ENCODE data around the gene SPDYC.

Gene SPDYC, protein sequence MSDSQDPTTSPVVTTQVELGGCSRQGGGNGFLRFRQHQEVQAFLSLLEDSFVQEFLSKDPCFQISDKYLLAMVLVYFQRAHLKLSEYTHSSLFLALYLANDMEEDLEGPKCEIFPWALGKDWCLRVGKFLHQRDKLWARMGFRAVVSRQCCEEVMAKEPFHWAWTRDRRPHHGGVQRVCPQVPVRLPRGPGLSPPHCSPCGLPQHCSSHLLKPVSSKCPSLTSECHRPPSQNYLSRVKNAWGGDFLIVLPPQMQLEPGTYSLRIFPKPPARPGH

DNA sequence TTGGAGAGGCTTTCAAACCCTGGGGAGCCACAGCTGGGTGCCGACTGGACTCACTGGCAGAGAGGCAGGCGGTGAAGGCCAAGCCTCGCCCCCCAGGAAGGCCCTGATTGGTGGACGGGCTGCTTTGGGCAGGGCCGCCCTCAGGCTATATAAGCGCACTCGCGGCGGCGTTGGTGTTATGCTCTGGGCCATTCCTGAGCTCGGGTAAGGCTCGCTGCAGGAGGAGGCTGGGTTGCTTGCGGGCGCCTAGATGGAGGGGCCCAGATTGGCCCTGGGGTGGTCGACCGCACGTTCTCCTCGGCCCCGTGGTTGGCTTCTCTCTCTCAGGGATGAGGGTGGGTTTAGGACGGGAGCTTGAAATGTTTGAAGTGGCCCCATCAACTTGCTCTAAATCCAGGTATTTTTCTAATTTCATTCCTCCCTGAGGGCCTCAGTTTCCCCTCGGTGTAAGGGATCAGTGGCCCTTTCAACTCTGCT, at the start of gene SPDYC:
TSS of gene SPDYC (plus strand) at position 176 of the 477 bp plus-strand sequence. CDS start 1,125 bp downstream, outside the sequence.
- Histone ChIP-seq H3K27ac (no peak within 1 kb of the TSS), H3K4me3 (ENCODE audit: low read depth, low read length) (no peak within 1 kb of the TSS), H3K79me2 (no peaks in the 10 kb centered on the region), H3K4me2 (ENCODE audit: low read length) (no peak within 1 kb of the TSS), H3K36me3 (ENCODE audit: control insufficient read depth, insufficient read depth, low read length) (no peaks in the 10 kb centered on the region), H2AFZ (no peak within 1 kb of the TSS), H3K9ac (no peak within 1 kb of the TSS), H3K4me1 (no peaks in the 10 kb centered on the region), H3K27me3 (ENCODE audit: control insufficient read depth, insufficient read depth, low read length) (no peaks in the 10 kb centered on the region), H3K9me3 (ENCODE audit: control insufficient read depth, low read length) (no peaks in the 10 kb centered on the region)
- TF ChIP-seq, protein P1, sequence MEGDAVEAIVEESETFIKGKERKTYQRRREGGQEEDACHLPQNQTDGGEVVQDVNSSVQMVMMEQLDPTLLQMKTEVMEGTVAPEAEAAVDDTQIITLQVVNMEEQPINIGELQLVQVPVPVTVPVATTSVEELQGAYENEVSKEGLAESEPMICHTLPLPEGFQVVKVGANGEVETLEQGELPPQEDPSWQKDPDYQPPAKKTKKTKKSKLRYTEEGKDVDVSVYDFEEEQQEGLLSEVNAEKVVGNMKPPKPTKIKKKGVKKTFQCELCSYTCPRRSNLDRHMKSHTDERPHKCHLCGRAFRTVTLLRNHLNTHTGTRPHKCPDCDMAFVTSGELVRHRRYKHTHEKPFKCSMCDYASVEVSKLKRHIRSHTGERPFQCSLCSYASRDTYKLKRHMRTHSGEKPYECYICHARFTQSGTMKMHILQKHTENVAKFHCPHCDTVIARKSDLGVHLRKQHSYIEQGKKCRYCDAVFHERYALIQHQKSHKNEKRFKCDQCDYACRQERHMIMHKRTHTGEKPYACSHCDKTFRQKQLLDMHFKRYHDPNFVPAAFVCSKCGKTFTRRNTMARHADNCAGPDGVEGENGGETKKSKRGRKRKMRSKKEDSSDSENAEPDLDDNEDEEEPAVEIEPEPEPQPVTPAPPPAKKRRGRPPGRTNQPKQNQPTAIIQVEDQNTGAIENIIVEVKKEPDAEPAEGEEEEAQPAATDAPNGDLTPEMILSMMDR (IDR thresholded peaks at IDR 0.05): no peak

DNA sequence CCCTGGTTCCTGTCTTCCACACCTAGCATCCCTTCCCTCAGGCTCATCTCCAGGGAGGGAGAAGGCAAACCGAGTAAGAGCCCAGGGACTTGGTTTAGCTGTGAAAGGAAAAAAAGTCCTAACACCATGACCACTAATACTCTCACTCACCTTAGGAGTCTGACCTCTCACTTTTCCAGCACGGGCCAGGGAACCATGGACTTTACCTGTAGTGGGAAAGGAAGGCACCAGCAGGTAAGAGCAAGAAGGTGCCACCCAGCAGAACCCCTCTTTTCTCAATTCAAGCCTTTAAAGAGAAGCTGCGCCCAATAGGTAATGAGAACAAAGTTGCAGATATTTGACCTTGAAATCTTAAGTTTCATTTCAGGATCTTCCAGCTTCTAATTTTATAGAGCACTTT, 49.2 kb upstream of the SPDYC start:
- peak overlapping the region; percentile 91 for H3K27ac ChIP-seq
- H3K27me3 ChIP-seq (ENCODE audit: control insufficient read depth, insufficient read depth, low read length): no peaks in the 10 kb centered on the region
- peak overlapping the region; percentile 84 for H3K4me2 ChIP-seq (ENCODE audit: low read length)
- H3K36me3 ChIP-seq (ENCODE audit: control insufficient read depth, insufficient read depth, low read length): no peaks in the 10 kb centered on the region
- peak overlapping the region; percentile 88 for H3K4me3 ChIP-seq (ENCODE audit: low read depth, low read length)
- H3K9me3 ChIP-seq (ENCODE audit: control insufficient read depth, low read length): no peaks in the 10 kb centered on the region
- no peak overlapping the region for H2AFZ ChIP-seq
- H3K79me2 ChIP-seq: peaks cover 9% of the 10 kb centered on the region
- H3K4me1 ChIP-seq: peaks cover 8% of the 10 kb centered on the region
- no peak overlapping the region for H3K9ac ChIP-seq
- TF ChIP-seq, protein P1 (IDR thresholded peaks at IDR 0.05): no peak

DNA sequence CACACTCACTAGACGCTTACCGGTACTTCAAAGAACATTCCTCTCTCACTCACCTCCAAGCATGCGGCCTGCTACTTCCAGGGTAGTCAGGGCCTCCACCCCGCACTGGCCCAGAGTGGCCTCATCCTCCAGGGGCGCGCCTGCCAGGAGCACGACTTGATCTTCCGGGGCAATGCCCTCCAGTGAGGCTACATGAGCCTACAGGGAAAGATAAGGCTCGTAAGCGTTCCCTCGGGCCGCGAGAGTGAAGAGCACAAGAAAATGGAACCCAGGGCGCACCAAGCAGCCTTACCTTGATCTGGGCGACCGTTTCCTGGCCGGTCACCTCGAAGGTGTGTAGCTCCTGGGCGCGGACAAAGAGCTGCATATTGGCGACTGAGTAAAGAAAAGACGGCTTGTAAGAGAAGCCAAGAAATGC, 48.6 kb upstream of the SPDYC start:
- H3K4me2 ChIP-seq (ENCODE audit: low read length): peak overlapping the region; percentile 84
- no peaks in the 10 kb centered on the region for H3K27me3 ChIP-seq (ENCODE audit: control insufficient read depth, insufficient read depth, low read length)
- peak overlapping the region; percentile 80 for H2AFZ ChIP-seq
- TF ChIP-seq, protein P1 (IDR thresholded peaks at IDR 0.05): no peak
- H3K36me3 ChIP-seq (ENCODE audit: control insufficient read depth, insufficient read depth, low read length): no peaks in the 10 kb centered on the region
- peak overlapping the region; percentile 91 for H3K27ac ChIP-seq
- peaks cover 6% of the 10 kb centered on the region for H3K4me1 ChIP-seq
- H3K9me3 ChIP-seq (ENCODE audit: control insufficient read depth, low read length): no peaks in the 10 kb centered on the region
- peaks cover 9% of the 10 kb centered on the region for H3K79me2 ChIP-seq
- H3K9ac ChIP-seq: peak overlapping the region; percentile 76
- peak overlapping the region; percentile 88 for H3K4me3 ChIP-seq (ENCODE audit: low read depth, low read length)

- Histone ChIP-seq H3K27ac (peak within 1 kb of the TSS; percentile 91), H3K4me3 (ENCODE audit: low read depth, low read length) (peak within 1 kb of the TSS; percentile 88), H3K27me3 (ENCODE audit: control insufficient read depth, insufficient read depth, low read length) (no peaks in the 10 kb centered on the region), H3K4me2 (ENCODE audit: low read length) (peak within 1 kb of the TSS; percentile 84), H2AFZ (peak within 1 kb of the TSS; percentile 80), H3K4me1 (peaks cover 3% of the 10 kb centered on the region), H3K9ac (peak within 1 kb of the TSS; percentile 76), H3K36me3 (ENCODE audit: control insufficient read depth, insufficient read depth, low read length) (no peaks in the 10 kb centered on the region), H3K79me2 (peaks cover 9% of the 10 kb centered on the region), H3K9me3 (ENCODE audit: control insufficient read depth, low read length) (no peaks in the 10 kb centered on the region)
- TF ChIP-seq, protein P1 (IDR thresholded peaks at IDR 0.05): no peak
Measured at GRCh38 chr11:65121865-65122696, 48.0 kb upstream of the SPDYC start, which contains the start of the genes FAU and MRPL49. Gene FAU, minus strand, starts transcription at chr11:65122134. Its CDS starts 321 bp downstream, at chr11:65121813. Gene MRPL49, plus strand, starts transcription at chr11:65122321. Its CDS starts 26 bp downstream, at chr11:65122347.
